Testis (tissue), 3 donors: ENCODE measurements around the gene SPINT2. TPM values are rescaled to one million over a fixed set of nuclear protein-coding genes. Genes with fewer than 3 reads are reported as not detected.

ENCODE experiments used
- DNase-seq: peaks from one replicate; pipeline ENCODE4 v3.0.0-alpha.2; 2019
- H3K27ac ChIP-seq, 2 donors: fragments of 200-600 bp; sonication (generic); one replicate each; pipeline ENCODE4 v1.5.1; 2019
- H3K27me3 ChIP-seq: fragments of 200-600 bp; sonication (generic); one replicate; pipeline ENCODE4 v1.5.1; 2019
- H3K36me3 ChIP-seq: fragments of 200-600 bp; sonication (generic); one replicate; pipeline ENCODE4 v1.5.1; 2017; ENCODE audit warnings: low read depth; ENCODE audit errors: missing control alignments
- H3K4me1 ChIP-seq: fragments of 200-600 bp; sonication (generic); one replicate; pipeline ENCODE4 v1.5.1; 2019
- H3K4me3 ChIP-seq, 2 donors: fragments of 200-600 bp; sonication (generic); one replicate each; pipeline ENCODE4 v1.5.1; 2017 to 2019
- H3K9me3 ChIP-seq: fragments of 200-600 bp; sonication (generic); one replicate; pipeline ENCODE4 v1.5.1; 2017
- POLR2A ChIP-seq: fragments of 450-650 bp; IDR thresholded peaks from one replicate; pipeline ENCODE4 v1.6.1; 2017; ENCODE audit warnings: antibody characterized with exemption, mild to moderate bottlenecking, moderate library complexity
- WGBS, 2 donors: methylation state at CpG; one replicate each; pipeline ENCODE4 v1.1.5; 2018; 5-methylcytosine and 5-hydroxymethylcytosine counted together
- intact Hi-C: fragments of 100-400 bp; cut with DNase I; formaldehyde crosslinking; loops from one replicate; pipeline ENCODE4 v1.15.1; 2023; ENCODE audit warnings: low total_unique reads
- polyA plus RNA-seq: library from polyadenylated mRNA; stranded (reverse); fragments of 350-450 nt; fragmentation: Illumina TruSeq; extraction: RNeasy Lipid Tissue Mini Kit (QIAGEN cat#74804); gene quantifications from one replicate; pipeline ENCODE4 v1.2.3, GENCODE V29; 2014; ENCODE audit warnings: low read depth, low replicate concordance; ENCODE audit not compliant: insufficient read depth
- total RNA-seq, 2 donors: library from RNA; depleted of rRNA; stranded (reverse); fragments of >200 nt; gene quantifications; one replicate each; pipeline ENCODE4 v1.2.3, GENCODE V29; 2016
- TF ChIP-seq, protein P1 (sequence below), 3 experiments: fragments of 450-650 bp in 2 of 3; fragments of 200-600 bp in 1 of 3; sonication (generic) in 1 of 3; IDR thresholded peaks; one replicate each; pipeline ENCODE4 v1.5.1; 2016 to 2019; ENCODE audit warnings: antibody characterized with exemption in 3 of 3, mild to moderate bottlenecking in 2 of 3, moderate library complexity in 1 of 3

The SPINT2 gene
- total and polyA plus RNA-seq, 3 donors from 2014 or later, result 372 to 480 (median 389) TPM

DNA sequence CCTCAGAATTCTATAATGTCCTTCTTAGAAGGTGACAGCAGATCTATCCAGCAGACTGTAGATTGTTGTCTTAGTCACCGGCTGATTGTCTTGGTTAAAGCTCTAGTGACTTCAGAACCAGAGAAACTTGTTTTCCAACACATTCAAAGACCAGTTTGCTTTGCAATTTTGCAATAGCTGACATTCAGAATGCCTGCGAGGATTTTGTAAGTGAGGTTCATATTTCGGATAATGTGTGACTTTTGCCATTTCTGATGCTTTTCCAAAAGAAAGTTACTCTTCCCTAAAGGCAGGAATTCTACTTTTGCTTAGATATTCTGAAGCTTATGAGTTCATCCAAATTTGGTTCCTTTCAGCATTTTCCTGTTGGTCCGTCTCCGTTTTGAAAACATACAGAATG, 13.2 kb downstream of the SPINT2 start:
- DNase-seq, result no peak
- Histone ChIP-seq H3K4me1 (peaks cover 8% of the 10 kb centered on the region), H3K4me3 (no peak overlapping the region), H3K9me3 (no peaks in the 10 kb centered on the region), H3K27ac (peak overlapping the region in 1 of 2 donors; percentile 71), H3K36me3 (no peaks in the 10 kb centered on the region), H3K27me3 (no peaks in the 10 kb centered on the region)
- WGBS, 2 donors, result 38 to 57% methylated on average over 5 of the region's 5 CpGs
- TF ChIP-seq, protein P1, sequence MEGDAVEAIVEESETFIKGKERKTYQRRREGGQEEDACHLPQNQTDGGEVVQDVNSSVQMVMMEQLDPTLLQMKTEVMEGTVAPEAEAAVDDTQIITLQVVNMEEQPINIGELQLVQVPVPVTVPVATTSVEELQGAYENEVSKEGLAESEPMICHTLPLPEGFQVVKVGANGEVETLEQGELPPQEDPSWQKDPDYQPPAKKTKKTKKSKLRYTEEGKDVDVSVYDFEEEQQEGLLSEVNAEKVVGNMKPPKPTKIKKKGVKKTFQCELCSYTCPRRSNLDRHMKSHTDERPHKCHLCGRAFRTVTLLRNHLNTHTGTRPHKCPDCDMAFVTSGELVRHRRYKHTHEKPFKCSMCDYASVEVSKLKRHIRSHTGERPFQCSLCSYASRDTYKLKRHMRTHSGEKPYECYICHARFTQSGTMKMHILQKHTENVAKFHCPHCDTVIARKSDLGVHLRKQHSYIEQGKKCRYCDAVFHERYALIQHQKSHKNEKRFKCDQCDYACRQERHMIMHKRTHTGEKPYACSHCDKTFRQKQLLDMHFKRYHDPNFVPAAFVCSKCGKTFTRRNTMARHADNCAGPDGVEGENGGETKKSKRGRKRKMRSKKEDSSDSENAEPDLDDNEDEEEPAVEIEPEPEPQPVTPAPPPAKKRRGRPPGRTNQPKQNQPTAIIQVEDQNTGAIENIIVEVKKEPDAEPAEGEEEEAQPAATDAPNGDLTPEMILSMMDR (IDR thresholded peaks at IDR 0.05), result no peak
- TF ChIP-seq POLR2A, result no peak
- intact Hi-C loops, result no loop called here

DNA sequence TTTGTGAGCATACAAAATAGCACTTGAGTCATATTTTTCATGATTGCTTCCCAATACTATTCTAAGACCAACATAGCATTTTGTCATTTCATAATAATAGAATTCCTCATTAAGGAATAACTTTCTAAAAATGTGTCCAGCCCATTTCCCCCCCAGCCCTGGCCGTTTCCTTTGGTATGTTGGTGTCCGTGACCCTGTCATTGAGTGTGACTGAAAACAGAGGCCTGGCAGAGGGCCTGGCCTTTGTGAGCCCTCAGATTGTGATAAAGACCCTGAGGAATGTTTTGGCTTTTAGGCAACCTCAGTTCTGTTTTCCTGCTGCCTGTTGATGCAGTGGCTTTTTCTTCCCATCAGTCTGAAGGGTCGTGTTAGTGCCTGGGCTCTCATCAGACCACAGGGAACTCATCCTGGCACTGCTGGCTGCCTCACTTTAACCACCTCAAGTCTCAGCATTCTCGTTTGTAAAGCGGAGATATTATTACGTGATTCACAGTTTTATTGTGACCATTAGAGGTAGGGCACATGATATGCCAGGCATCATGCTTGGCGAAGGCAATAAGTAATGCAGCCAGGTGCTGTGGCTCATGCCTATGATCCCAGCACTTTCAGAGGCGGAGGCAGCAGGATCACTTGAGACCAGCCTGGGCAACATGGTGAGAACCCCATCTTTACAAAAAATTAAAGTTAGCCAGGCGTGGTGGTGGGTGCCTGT, 13.8 kb downstream of the SPINT2 start:
- WGBS, 2 donors, result 50 to 56% methylated on average over 9 of the region's 9 CpGs
- no peaks in the 10 kb centered on the region for H3K9me3 ChIP-seq
- H3K4me1 ChIP-seq, result peaks cover 8% of the 10 kb centered on the region
- no peak overlapping the region for H3K4me3 ChIP-seq
- H3K27ac ChIP-seq, result peak overlapping the region; percentile 2 to 71
- no peak for TF ChIP-seq POLR2A
- TF ChIP-seq, protein P1 (IDR thresholded peaks at IDR 0.05), result no peak
- intact Hi-C loops, result no loop called here
- DNase-seq, result peak; percentile 58
- no peaks in the 10 kb centered on the region for H3K27me3 ChIP-seq
- H3K36me3 ChIP-seq, result no peaks in the 10 kb centered on the region

GRCh38 chr19:38278751-38279150, 14.4 kb downstream of the SPINT2 start:
- no peaks in the 10 kb centered on the region for H3K27me3 ChIP-seq
- no peak for TF ChIP-seq POLR2A
- TF ChIP-seq, protein P1 (IDR thresholded peaks at IDR 0.05), result no peak
- H3K4me1 ChIP-seq, result peaks cover 8% of the 10 kb centered on the region
- no peak overlapping the region for H3K4me3 ChIP-seq
- intact Hi-C loops, result no loop called here
- WGBS, 2 donors, result 60 to 69% methylated on average over 2 of the region's 2 CpGs
- H3K36me3 ChIP-seq, result no peaks in the 10 kb centered on the region
- no peaks in the 10 kb centered on the region for H3K9me3 ChIP-seq
- H3K27ac ChIP-seq, result peak overlapping the region; percentile 2 to 71
- no peak for DNase-seq

- H3K27me3 ChIP-seq, result no peaks in the 10 kb centered on the region
- DNase-seq, result no peak
- intact Hi-C loops, result no loop called here
- H3K36me3 ChIP-seq, result no peaks in the 10 kb centered on the region
- H3K9me3 ChIP-seq, result no peaks in the 10 kb centered on the region
- 75 to 82% methylated on average over 17 of the region's 17 CpGs for WGBS, 2 donors
- H3K4me1 ChIP-seq, result peaks cover 8% of the 10 kb centered on the region
- TF ChIP-seq, protein P1 (IDR thresholded peaks at IDR 0.05), result no peak
- no peak for TF ChIP-seq POLR2A
- no peak overlapping the region for H3K27ac ChIP-seq
- no peak overlapping the region for H3K4me3 ChIP-seq
Observed at GRCh38 chr19:38280030-38280921, 15.9 kb downstream of the SPINT2 start.
